HCEC 1CT (cell line): Measurements from ENCODE around the gene CYP2W1.

Experiments
- DNase-seq: peaks from one replicate; pipeline ENCODE4 v3.0.0-alpha.2; 2017

Gene CYP2W1

GRCh38 chr7:1017586-1018333, 34.8 kb downstream of the CYP2W1 start:
- DNase-seq: no peak

GRCh38 chr7:1018334-1018695, 35.3 kb downstream of the CYP2W1 start:
- no peak for DNase-seq

- no peak for DNase-seq
These were observed 36.3 kb downstream of the CYP2W1 start for GRCh38 chr7:1019255-1019785.

- no peak for DNase-seq
These were observed 37.0 kb downstream of the CYP2W1 start for GRCh38 chr7:1019789-1020610.

- no peak for DNase-seq
These were observed 37.9 kb downstream of the CYP2W1 start for GRCh38 chr7:1020849-1021251.

- no peak for DNase-seq
These were observed 38.4 kb downstream of the CYP2W1 start for GRCh38 chr7:1021366-1021765.

- DNase-seq: no peak
These were observed 39.0 kb downstream of the CYP2W1 start for GRCh38 chr7:1021931-1022330.

GRCh38 chr7:1022356-1022755, 39.4 kb downstream of the CYP2W1 start:
- no peak for DNase-seq

GRCh38 chr7:1022801-1023465, 40.0 kb downstream of the CYP2W1 start:
- DNase-seq: no peak

GRCh38 chr7:1024331-1024841, 41.4 kb downstream of the CYP2W1 start:
- DNase-seq: no peak

GRCh38 chr7:1024876-1025742, 42.1 kb downstream of the CYP2W1 start:
- no peak for DNase-seq

- DNase-seq: no peak
These were observed 43.0 kb downstream of the CYP2W1 start for GRCh38 chr7:1025743-1026581.

- no peak for DNase-seq
These were observed 43.8 kb downstream of the CYP2W1 start for GRCh38 chr7:1026721-1027161.

GRCh38 chr7:1027242-1028043, 44.5 kb downstream of the CYP2W1 start:
- peak; percentile 10 for DNase-seq

- peak; percentile 88 for DNase-seq
These were observed 45.2 kb downstream of the CYP2W1 start for GRCh38 chr7:1028044-1028770.

- DNase-seq: peak; percentile 93
These were observed 46.0 kb downstream of the CYP2W1 start for GRCh38 chr7:1028775-1029636.

- DNase-seq: no peak
These were observed 46.9 kb downstream of the CYP2W1 start for GRCh38 chr7:1029637-1030443.
